ENCODE results near the gene HSPA2.

Gene HSPA2

DNA sequence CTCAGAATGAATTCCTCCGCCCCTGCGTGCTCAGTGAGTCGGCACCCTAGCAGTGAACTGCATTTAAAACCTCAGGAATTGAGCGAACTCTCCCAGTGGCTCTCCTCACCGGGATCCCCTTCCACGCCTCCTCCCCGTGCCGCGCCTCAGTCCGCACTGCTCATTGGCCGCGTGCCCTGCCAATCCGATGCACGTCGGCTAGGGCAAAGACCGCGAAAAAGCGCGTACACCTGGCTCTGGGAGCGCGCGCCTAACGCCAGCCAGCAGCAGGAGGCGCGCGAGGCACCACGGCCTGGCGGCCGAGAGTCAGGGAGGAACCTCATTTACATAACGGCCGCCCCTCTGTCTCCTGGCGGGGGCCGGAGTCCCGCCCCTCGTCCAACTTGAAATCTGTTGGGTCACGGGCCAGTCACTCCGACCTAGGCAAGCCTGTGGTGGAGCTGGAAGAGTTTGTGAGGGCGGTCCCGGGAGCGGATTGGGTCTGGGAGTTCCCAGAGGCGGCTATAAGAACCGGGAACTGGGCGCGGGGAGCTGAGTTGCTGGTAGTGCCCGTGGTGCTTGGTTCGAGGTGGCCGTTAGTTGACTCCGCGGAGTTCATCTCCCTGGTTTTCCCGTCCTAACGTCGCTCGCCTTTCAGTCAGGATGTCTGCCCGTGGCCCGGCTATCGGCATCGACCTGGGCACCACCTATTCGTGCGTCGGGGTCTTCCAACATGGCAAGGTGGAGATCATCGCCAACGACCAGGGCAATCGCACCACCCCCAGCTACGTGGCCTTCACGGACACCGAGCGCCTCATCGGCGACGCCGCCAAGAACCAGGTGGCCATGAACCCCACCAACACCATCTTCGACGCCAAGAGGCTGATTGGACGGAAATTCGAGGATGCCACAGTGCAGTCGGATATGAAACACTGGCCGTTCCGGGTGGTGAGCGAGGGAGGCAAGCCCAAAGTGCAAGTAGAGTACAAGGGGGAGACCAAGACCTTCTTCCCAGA lies at the start of gene HSPA2:
Gene HSPA2, plus strand, starts transcription at position 534 of the 995 bp plus-strand sequence. Its CDS starts 109 bp downstream, at position 643.
- H3K36me3 ChIP-seq = peaks cover 0 to 10% (median 0%) of the 10 kb centered on the region in 11 experiments; a peak in 3 of 22 replicates
- peak within 1 kb of the TSS; percentile 56 to 74 (median 66) for H3K4me3 ChIP-seq
- H4K20me1 ChIP-seq = peaks cover 0 to 3% (median 0%) of the 10 kb centered on the region in 11 experiments; a peak in 1 of 22 replicates
- H3K4me2 ChIP-seq = peak within 1 kb of the TSS; percentile 74 to 92 (median 85)
- peak within 1 kb of the TSS; percentile 71 to 85 (median 81) for H3K9ac ChIP-seq
- peak within 1 kb of the TSS; percentile 55 to 84 (median 80) for H3K27ac ChIP-seq
- H3K4me1 ChIP-seq = peaks cover 6 to 15% (median 10%) of the 10 kb centered on the region in 10 experiments
- peaks cover 20 to 25% (median 23%) of the 10 kb centered on the region in 11 experiments for H3K9me3 ChIP-seq (replicated peaks in 1 of 11)
- no peak for TF ChIP-seq Cebpa-rat (IDR thresholded peaks at IDR 0.05)
- H3K27me3 ChIP-seq = no peaks in the 10 kb centered on the region

DNA sequence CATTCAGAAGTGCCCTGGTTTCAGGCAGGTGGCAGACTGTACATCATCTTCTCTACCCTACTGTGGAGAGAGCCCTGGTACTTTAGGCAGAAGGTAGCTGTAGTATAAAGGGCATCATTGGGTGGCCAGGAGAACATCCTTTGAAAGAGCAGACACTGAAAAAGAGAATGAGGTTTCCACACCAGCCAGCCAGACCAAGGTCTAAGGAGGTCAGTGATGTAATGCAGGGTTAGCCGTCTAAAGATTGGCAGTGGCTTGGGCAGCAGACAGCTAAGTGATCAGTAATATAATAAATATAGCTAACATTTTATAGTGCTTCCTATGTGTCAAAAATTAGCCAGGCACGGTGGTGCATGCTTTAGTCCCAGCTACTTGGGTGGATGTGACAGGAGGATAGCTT lies 48.9 kb upstream of the HSPA2 start:
- peaks cover 56 to 93% (median 70%) of the 10 kb centered on the region in 11 experiments for H3K36me3 ChIP-seq
- H3K9me3 ChIP-seq (replicated peaks in 1 of 11) = no peaks in the 10 kb centered on the region
- no peak overlapping the region for H3K9ac ChIP-seq
- H3K4me1 ChIP-seq = peaks cover 0 to 10% (median 8%) of the 10 kb centered on the region in 10 experiments; a peak in 10 of 20 replicates
- H3K4me2 ChIP-seq = no peak overlapping the region
- H4K20me1 ChIP-seq = peaks cover 0 to 66% (median 11%) of the 10 kb centered on the region in 11 experiments; a peak in 11 of 22 replicates
- no peak overlapping the region for H3K27ac ChIP-seq
- no peaks in the 10 kb centered on the region for H3K27me3 ChIP-seq
- no peak overlapping the region for H3K4me3 ChIP-seq
- no peak for TF ChIP-seq Cebpa-rat (IDR thresholded peaks at IDR 0.05)

DNA sequence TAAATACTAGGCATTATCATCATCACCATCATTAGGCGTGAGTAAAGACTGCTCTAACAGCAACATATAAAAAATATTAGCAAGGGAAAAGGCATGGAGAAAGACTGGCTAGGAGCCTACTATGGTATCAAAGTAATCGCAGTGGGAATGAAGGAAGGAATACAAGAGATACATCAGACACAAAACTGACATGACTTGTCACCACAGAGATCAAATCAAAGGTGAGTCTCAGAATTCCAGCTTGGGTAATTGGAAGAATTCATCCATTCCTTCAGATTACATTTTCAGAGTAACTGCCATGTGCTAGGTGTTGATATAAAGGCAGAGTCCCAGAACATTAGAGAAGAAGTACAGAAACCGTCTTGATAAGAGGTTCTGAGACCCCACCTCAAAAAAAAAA lies 47.1 kb upstream of the HSPA2 start:
- Histone ChIP-seq H3K9ac (no peak overlapping the region), H3K4me2 (no peak overlapping the region), H3K36me3 (peaks cover 43 to 84% (median 60%) of the 10 kb centered on the region in 11 experiments), H3K9me3 (replicated peaks in 1 of 11) (no peaks in the 10 kb centered on the region), H4K20me1 (peaks cover 0 to 76% (median 11%) of the 10 kb centered on the region in 11 experiments; a peak in 11 of 22 replicates), H3K4me1 (peaks cover 0 to 10% (median 8%) of the 10 kb centered on the region in 10 experiments; a peak in 10 of 20 replicates), H3K27me3 (no peaks in the 10 kb centered on the region), H3K4me3 (no peak overlapping the region), H3K27ac (no peak overlapping the region)
- TF ChIP-seq Cebpa-rat (IDR thresholded peaks at IDR 0.05) = no peak

DNA sequence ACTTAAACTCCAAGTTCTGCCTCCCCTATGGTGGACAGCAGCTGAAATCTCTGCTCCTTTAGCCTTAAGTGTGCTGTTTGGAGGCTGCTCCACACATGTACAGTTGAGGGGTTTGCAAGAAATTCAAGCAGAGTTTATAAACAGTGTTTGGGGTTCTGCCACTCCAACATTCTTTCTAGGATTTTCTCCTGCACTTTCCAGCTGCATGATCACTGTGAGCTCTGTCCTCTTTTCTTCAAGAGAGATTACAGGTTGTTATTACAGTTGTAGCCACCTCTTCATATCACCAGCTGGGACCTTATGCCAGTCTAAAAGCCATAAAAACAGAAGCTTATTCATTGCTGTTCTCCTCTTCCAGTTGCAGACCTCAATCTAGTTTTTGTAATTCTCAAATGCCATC lies 45.3 kb upstream of the HSPA2 start:
- Histone ChIP-seq H3K9me3 (replicated peaks in 1 of 11) (no peaks in the 10 kb centered on the region), H3K27ac (no peak overlapping the region)

DNA sequence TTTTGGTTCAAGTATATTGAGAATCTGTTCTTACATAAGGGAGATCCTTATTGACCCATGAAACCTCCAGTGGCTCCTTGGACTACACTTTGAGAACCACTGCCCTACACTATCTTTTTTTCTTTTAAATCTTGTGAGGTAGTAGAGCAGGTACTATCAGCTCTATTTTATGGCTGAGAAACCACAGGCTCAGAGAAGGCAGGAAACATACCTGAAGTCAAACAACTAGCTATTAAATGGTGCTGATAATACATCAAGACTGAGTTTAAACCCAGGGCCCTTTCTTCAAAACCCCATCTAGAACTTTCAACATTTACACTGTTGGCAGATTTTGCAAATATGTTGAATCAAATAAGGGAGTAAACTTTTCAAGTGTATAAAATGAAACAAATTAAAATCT lies 43.8 kb upstream of the HSPA2 start:
- Histone ChIP-seq H3K9ac (no peak overlapping the region), H3K4me1 (peaks cover 23 to 35% (median 26%) of the 10 kb centered on the region in 10 experiments), H3K27ac (no peak overlapping the region), H4K20me1 (peaks cover 0 to 65% (median 3%) of the 10 kb centered on the region in 11 experiments; a peak in 12 of 22 replicates), H3K27me3 (no peaks in the 10 kb centered on the region), H3K9me3 (replicated peaks in 1 of 11) (no peaks in the 10 kb centered on the region), H3K36me3 (peaks cover 20 to 54% (median 35%) of the 10 kb centered on the region in 11 experiments; a peak in 21 of 22 replicates), H3K4me2 (no peak overlapping the region), H3K4me3 (no peak overlapping the region)
- TF ChIP-seq Cebpa-rat (IDR thresholded peaks at IDR 0.05) = no peak

More for the DNA sequence above, 45.3 kb upstream of the HSPA2 start:
- Histone ChIP-seq H3K4me1 (peaks cover 10 to 21% (median 18%) of the 10 kb centered on the region in 10 experiments), H4K20me1 (peaks cover 0 to 80% (median 11%) of the 10 kb centered on the region in 11 experiments; a peak in 11 of 22 replicates), H3K4me2 (no peak overlapping the region), H3K4me3 (no peak overlapping the region), H3K9ac (no peak overlapping the region), H3K36me3 (peaks cover 32 to 69% (median 48%) of the 10 kb centered on the region in 11 experiments; a peak in 21 of 22 replicates), H3K27me3 (no peaks in the 10 kb centered on the region)
- TF ChIP-seq Cebpa-rat (IDR thresholded peaks at IDR 0.05) = no peak

DNA sequence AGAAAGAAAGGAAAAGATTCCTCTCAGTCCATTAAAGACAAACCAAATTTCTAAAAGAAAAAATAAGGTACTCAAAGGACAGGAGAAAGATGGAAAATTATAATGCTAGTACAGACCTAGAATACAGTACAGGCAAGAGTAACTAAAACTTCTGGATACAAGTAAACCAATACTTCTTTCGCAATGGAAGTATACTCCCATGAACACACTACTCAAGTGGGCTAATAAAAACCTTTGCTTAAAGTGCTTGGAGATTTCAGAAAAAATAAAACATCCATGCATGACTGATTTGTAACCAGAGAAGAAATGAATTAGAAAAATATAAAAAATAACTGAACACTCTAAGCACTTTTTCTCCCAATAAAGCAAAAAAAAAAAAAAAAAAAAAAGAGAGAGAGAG lies 40.5 kb upstream of the HSPA2 start:
- peaks cover 0 to 35% (median 0%) of the 10 kb centered on the region in 11 experiments; a peak in 8 of 22 replicates for H4K20me1 ChIP-seq
- TF ChIP-seq Cebpa-rat (IDR thresholded peaks at IDR 0.05) = no peak
- no peaks in the 10 kb centered on the region for H3K9me3 ChIP-seq (replicated peaks in 1 of 11)
- H3K27ac ChIP-seq = peak overlapping the region in 3 of 11 experiments; percentile 11 to 36 (median 26); a peak in 3 of 22 replicates
- H3K4me3 ChIP-seq = no peak overlapping the region
- peaks cover 14 to 27% (median 23%) of the 10 kb centered on the region in 11 experiments; a peak in 19 of 22 replicates for H3K36me3 ChIP-seq
- H3K4me2 ChIP-seq = peak overlapping the region; percentile 89 to 99 (median 96)
- peak overlapping the region in 1 of 11 experiments; percentile 51; a peak in 1 of 22 replicates for H3K9ac ChIP-seq
- H3K4me1 ChIP-seq = peaks cover 33 to 44% (median 35%) of the 10 kb centered on the region in 10 experiments
- H3K27me3 ChIP-seq = no peaks in the 10 kb centered on the region

DNA sequence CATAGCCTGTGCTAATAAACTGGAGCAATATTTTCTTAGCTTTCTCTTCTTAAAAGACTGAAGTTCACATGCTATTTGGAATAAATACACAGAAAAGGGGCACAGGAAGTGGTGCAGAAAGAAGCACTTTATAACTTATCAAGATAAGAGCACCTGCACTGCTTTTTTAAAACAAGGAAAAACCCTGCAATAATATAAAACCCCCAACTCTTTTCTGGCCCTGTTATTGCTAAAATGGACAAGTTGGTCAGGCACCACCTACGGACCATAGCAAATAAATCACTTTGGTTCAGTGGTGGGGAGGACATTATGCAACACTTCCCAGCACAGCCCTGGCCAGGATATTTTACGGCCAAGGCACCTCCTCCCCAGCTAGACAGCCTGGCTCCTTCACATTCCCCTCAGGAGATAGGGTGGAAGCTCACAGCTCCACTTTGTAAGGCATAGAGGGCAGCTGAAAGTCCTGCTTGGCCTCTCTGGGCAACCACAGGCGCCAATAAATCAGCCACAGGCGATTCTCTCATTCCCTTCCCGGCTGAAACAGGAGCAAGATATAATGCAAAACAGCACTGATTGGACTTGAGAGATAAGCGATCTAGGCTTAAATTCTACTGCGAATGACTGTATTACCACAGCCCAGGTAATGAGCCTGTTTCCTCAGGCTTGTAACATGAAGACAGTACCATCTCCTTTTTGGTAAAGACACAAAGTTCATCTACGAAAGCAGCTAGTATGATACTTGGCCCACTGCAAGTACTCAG lies 39.0 kb upstream of the HSPA2 start:
- peak overlapping the region; percentile 89 to 99 (median 96) for H3K4me2 ChIP-seq
- peak overlapping the region; percentile 81 to 98 (median 92); a peak in 19 of 20 replicates for H3K4me3 ChIP-seq
- H3K4me1 ChIP-seq = peaks cover 40 to 52% (median 45%) of the 10 kb centered on the region in 10 experiments
- H3K27me3 ChIP-seq = no peaks in the 10 kb centered on the region
- H3K36me3 ChIP-seq = peaks cover 6 to 20% (median 12%) of the 10 kb centered on the region in 11 experiments; a peak in 12 of 22 replicates
- TF ChIP-seq Cebpa-rat (IDR thresholded peaks at IDR 0.05) = peak in 4 of 11 experiments; percentile 17 to 44 (median 28); a peak in 2 of 22 replicates
- peak overlapping the region; percentile 99 to 100 (median 100); a peak in 19 of 22 replicates for H3K27ac ChIP-seq
- H4K20me1 ChIP-seq = peaks cover 14 to 35% (median 15%) of the 10 kb centered on the region in 11 experiments; a peak in 21 of 22 replicates
- H3K9ac ChIP-seq = peak overlapping the region; percentile 96 to 100 (median 100)
- no peaks in the 10 kb centered on the region for H3K9me3 ChIP-seq (replicated peaks in 1 of 11)

DNA sequence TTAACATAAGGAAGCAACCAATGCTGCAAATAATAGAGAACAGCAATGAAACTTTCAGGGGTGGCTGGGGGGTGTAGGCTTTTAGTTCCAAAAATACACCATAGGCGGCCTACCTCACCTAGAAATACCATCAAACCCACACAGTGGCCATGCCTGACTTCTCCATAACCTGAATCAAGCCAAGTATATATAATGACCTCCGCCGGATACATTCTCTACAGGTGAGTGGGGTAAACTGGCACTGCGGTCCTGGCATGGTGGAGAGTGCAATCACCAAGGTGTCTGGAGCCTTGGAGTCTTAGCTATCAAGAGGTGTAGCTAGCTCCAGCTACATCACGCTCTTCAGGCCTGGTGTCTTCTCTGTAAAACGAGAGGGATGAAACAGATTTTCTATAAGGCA lies 38.1 kb upstream of the HSPA2 start:
- H4K20me1 ChIP-seq = peaks cover 23 to 37% (median 24%) of the 10 kb centered on the region in 11 experiments; a peak in 21 of 22 replicates
- peak overlapping the region; percentile 96 to 100 (median 100) for H3K9ac ChIP-seq
- H3K9me3 ChIP-seq (replicated peaks in 1 of 11) = no peaks in the 10 kb centered on the region
- H3K4me3 ChIP-seq = peak overlapping the region; percentile 81 to 98 (median 92)
- H3K27ac ChIP-seq = peak overlapping the region; percentile 99 to 100 (median 100)
- H3K27me3 ChIP-seq = no peaks in the 10 kb centered on the region
- peaks cover 49 to 61% (median 54%) of the 10 kb centered on the region in 10 experiments for H3K4me1 ChIP-seq
- TF ChIP-seq Cebpa-rat (IDR thresholded peaks at IDR 0.05) = no peak
- H3K4me2 ChIP-seq = peak overlapping the region; percentile 89 to 99 (median 96)
- peaks cover 6 to 16% (median 12%) of the 10 kb centered on the region in 11 experiments; a peak in 13 of 22 replicates for H3K36me3 ChIP-seq

All from BLaER1 treated with 17β-estradiol and CSF1 and Interleukin-3, amounts not matched to agents 10 nM and 100 nM (cell line).